M059J (cell line): ENCODE results near the gene KISS1. TPM values are rescaled to one million over a fixed set of nuclear protein-coding genes. Genes with fewer than 3 reads are reported as not detected.

Experiments
- total RNA-seq: library from RNA; depleted of rRNA; stranded (reverse); fragments of >200 nt; shearing (Covaris generic); gene quantifications from 2 replicates; pipeline ENCODE4 v1.2.3, GENCODE V29; 2014; rRNA removed

Gene KISS1
- total RNA-seq, 1 experiment from 2014 or later: 40.2 TPM

Other genes starting within 250 kb of the KISS1 start
- 6.9 and 12.6 TPM in 2 replicates for gene SOX13, start 123.4 kb downstream of the KISS1 start, total RNA-seq
- 33.9 and 36.4 TPM in 2 replicates for gene ETNK2, start 44.4 kb downstream of the KISS1 start, total RNA-seq
- gene REN, start 30.2 kb downstream of the KISS1 start, total RNA-seq: 0.25 and 2.2 TPM in 2 replicates
- 0.84 and 2.2 TPM in 2 replicates for gene GOLT1A, start 17.5 kb upstream of the KISS1 start, total RNA-seq
- 1.6 and 4.9 TPM in 2 replicates for gene PLEKHA6, start 163.4 kb upstream of the KISS1 start, total RNA-seq
- gene PPP1R15B, start 215.3 kb upstream of the KISS1 start, total RNA-seq: 24.2 and 41.6 TPM in 2 replicates